Fibroblast of lung (primary cell): ENCODE results near the gene ZNF282. TPM values are rescaled to one million over a fixed set of nuclear protein-coding genes. Genes with fewer than 3 reads are reported as not detected.

Experiments used
- DNase-seq, 2 donors: peaks; one replicate each; pipeline versions ENCODE4 v3.0.0 to v3.0.0-alpha.2; 2010; ENCODE audit warnings: low read depth in 2 of 2
- H2AFZ ChIP-seq: 2 replicates; pipeline ENCODE4 v1.5.1; 2012; ENCODE audit warnings: low read length, control low read depth, inconsistent platforms
- H3K27ac ChIP-seq: 2 replicates; pipeline ENCODE4 v1.5.1; 2011; ENCODE audit warnings: low read length, control low read depth; ENCODE audit not compliant: insufficient read depth
- H3K27me3 ChIP-seq: 2 replicates; pipeline ENCODE4 v1.5.1; 2011; ENCODE audit warnings: mild to moderate bottlenecking, low read length; ENCODE audit not compliant: control insufficient read depth, insufficient read depth
- H3K36me3 ChIP-seq: 2 replicates; pipeline ENCODE4 v1.5.1; 2011; ENCODE audit warnings: low read length; ENCODE audit not compliant: control insufficient read depth, insufficient read depth
- H3K4me1 ChIP-seq: 2 replicates; pipeline ENCODE4 v1.5.1; 2011; ENCODE audit warnings: low read length; ENCODE audit not compliant: control insufficient read depth, insufficient read depth; ENCODE audit errors: extremely low read depth
- H3K4me2 ChIP-seq: 2 replicates; pipeline ENCODE4 v1.5.1; 2011; ENCODE audit warnings: low read length, control low read depth; ENCODE audit not compliant: insufficient read depth; ENCODE audit errors: extremely low read depth
- H3K4me3 ChIP-seq, 4 experiments: fragments of 200-600 bp in 1 of 4; sonication (generic) in 1 of 4; replicated peaks in 1 of 4; 2 replicates each; pipeline ENCODE4 v1.5.1; 2011 to 2016; ENCODE audit warnings: low read length in 4 of 4, low read depth in 3 of 4, mild to moderate bottlenecking in 3 of 4, control low read depth in 2 of 4, inconsistent platforms in 1 of 4, mixed read lengths in 1 of 4; ENCODE audit not compliant: insufficient read depth in 1 of 4; ENCODE audit errors: control extremely low read depth in 1 of 4
- H3K79me2 ChIP-seq: 2 replicates; pipeline ENCODE4 v1.5.1; 2012; ENCODE audit warnings: mild to moderate bottlenecking, low read length, inconsistent platforms; ENCODE audit not compliant: control insufficient read depth, insufficient read depth
- H3K9ac ChIP-seq: 2 replicates; pipeline ENCODE4 v1.5.1; 2011; ENCODE audit warnings: mild to moderate bottlenecking, low read length, control low read depth; ENCODE audit not compliant: insufficient read depth
- H3K9me3 ChIP-seq: 2 replicates; pipeline ENCODE4 v1.5.1; 2012; ENCODE audit warnings: low read depth, low read length; ENCODE audit not compliant: control insufficient read depth, insufficient read depth
- H4K20me1 ChIP-seq: 2 replicates; pipeline ENCODE4 v1.5.1; 2011; ENCODE audit warnings: low read length; ENCODE audit not compliant: control insufficient read depth, insufficient read depth; ENCODE audit errors: extremely low read depth
- EZH2 ChIP-seq: IDR thresholded peaks from 2 replicates; pipeline ENCODE4 v1.5.1; 2012; ENCODE audit warnings: low read length, control low read depth, mild to moderate bottlenecking; ENCODE audit errors: missing control alignments
- polyA plus RNA-seq, 2 donors: library from polyadenylated mRNA; depleted of rRNA in 1 of 2; stranded (reverse) in 1 of 2; unstranded in 1 of 2; fragments of >200 nt; gene quantifications; 2 replicates each; pipeline ENCODE4 v1.2.1, GENCODE V29; 2011 to 2012; ENCODE audit warnings: missing spikeins in 1 of 2
- total RNA-seq: library from RNA; depleted of rRNA; stranded (reverse); fragments of >200 nt; gene quantifications from 2 replicates; pipeline ENCODE4 v1.2.1, GENCODE V29; 2014
- TF ChIP-seq, protein P1 (sequence below), 2 donors: IDR thresholded peaks in 1 of 2; conservative IDR thresholded peaks in 1 of 2; 1 replicate in 1 of 2; 2 replicates in 1 of 2; pipeline ENCODE4 v1.5.1; 2011 to 2012; ENCODE audit warnings: low read length in 2 of 2, control low read depth in 1 of 2, inconsistent platforms in 1 of 2, low read depth in 1 of 2, mild to moderate bottlenecking in 1 of 2

Gene ZNF282
- total and polyA plus RNA-seq, 2 donors (not counting 1 experiment from before 2014, with no cell fraction given) = 6.8 to 23.1 TPM

- Histone ChIP-seq H3K36me3 (peaks cover 3% of the 10 kb centered on the region), H3K4me3 (no peak overlapping the region), H3K27me3 (no peaks in the 10 kb centered on the region), H3K79me2 (no peaks in the 10 kb centered on the region), H3K9me3 (no peaks in the 10 kb centered on the region), H3K27ac (no peak overlapping the region), H3K4me2 (no peak overlapping the region), H2AFZ (no peak overlapping the region), H4K20me1 (no peaks in the 10 kb centered on the region), H3K4me1 (no peaks in the 10 kb centered on the region), H3K9ac (no peak overlapping the region)
- TF ChIP-seq EZH2 = no peak
- TF ChIP-seq, protein P1, sequence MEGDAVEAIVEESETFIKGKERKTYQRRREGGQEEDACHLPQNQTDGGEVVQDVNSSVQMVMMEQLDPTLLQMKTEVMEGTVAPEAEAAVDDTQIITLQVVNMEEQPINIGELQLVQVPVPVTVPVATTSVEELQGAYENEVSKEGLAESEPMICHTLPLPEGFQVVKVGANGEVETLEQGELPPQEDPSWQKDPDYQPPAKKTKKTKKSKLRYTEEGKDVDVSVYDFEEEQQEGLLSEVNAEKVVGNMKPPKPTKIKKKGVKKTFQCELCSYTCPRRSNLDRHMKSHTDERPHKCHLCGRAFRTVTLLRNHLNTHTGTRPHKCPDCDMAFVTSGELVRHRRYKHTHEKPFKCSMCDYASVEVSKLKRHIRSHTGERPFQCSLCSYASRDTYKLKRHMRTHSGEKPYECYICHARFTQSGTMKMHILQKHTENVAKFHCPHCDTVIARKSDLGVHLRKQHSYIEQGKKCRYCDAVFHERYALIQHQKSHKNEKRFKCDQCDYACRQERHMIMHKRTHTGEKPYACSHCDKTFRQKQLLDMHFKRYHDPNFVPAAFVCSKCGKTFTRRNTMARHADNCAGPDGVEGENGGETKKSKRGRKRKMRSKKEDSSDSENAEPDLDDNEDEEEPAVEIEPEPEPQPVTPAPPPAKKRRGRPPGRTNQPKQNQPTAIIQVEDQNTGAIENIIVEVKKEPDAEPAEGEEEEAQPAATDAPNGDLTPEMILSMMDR (conservative IDR thresholded peaks at IDR 0.05 in 1 of 2, IDR thresholded peaks at IDR 0.05 in 1 of 2; ENCODE audit: low read depth in 1 of 2, low read length in 2 of 2) = no peak
- DNase-seq = no peak
These were observed 22.8 kb upstream of the ZNF282 start for GRCh38 chr7:149172534-149172920.

- Histone ChIP-seq H3K36me3 (peaks cover 12% of the 10 kb centered on the region), H3K27ac (no peak overlapping the region), H4K20me1 (no peaks in the 10 kb centered on the region)
These were observed 20.2 kb upstream of the ZNF282 start for GRCh38 chr7:149175150-149175549.

DNA sequence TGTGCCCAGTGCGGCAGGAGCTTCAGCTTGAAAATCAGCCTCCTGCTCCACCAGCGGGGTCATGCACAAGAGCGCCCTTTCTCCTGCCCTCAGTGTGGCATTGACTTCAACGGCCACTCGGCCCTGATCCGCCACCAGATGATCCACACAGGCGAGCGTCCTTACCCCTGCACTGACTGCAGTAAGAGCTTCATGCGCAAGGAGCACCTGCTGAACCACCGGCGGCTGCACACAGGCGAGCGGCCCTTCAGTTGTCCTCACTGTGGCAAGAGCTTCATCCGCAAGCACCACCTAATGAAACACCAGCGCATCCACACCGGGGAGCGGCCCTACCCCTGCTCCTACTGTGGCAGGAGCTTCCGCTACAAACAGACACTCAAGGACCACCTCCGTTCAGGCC is 16.1 kb upstream of the ZNF282 start:
- no peaks in the 10 kb centered on the region for H3K4me1 ChIP-seq
- no peak overlapping the region for H3K4me2 ChIP-seq
- no peak overlapping the region for H3K4me3 ChIP-seq
- no peak overlapping the region for H3K9ac ChIP-seq
- H2AFZ ChIP-seq = no peak overlapping the region
- no peaks in the 10 kb centered on the region for H3K27me3 ChIP-seq
- H3K79me2 ChIP-seq = no peaks in the 10 kb centered on the region
- TF ChIP-seq EZH2 = no peak
- TF ChIP-seq, protein P1 (conservative IDR thresholded peaks at IDR 0.05 in 1 of 2, IDR thresholded peaks at IDR 0.05 in 1 of 2; ENCODE audit: low read depth in 1 of 2, low read length in 2 of 2) = no peak
- H3K36me3 ChIP-seq = peaks cover 15% of the 10 kb centered on the region
- no peaks in the 10 kb centered on the region for H3K9me3 ChIP-seq
- no peak for DNase-seq
- no peaks in the 10 kb centered on the region for H4K20me1 ChIP-seq
- H3K27ac ChIP-seq = no peak overlapping the region

More at GRCh38 chr7:149175150-149175549, 20.2 kb upstream of the ZNF282 start:
- no peak overlapping the region for H3K4me3 ChIP-seq
- TF ChIP-seq, protein P1 (conservative IDR thresholded peaks at IDR 0.05 in 1 of 2, IDR thresholded peaks at IDR 0.05 in 1 of 2; ENCODE audit: low read depth in 1 of 2, low read length in 2 of 2) = no peak
- TF ChIP-seq EZH2 = no peak
- no peak overlapping the region for H2AFZ ChIP-seq
- no peak for DNase-seq
- H3K9ac ChIP-seq = no peak overlapping the region
- H3K4me1 ChIP-seq = no peaks in the 10 kb centered on the region
- no peaks in the 10 kb centered on the region for H3K79me2 ChIP-seq
- H3K9me3 ChIP-seq = no peaks in the 10 kb centered on the region
- H3K4me2 ChIP-seq = no peak overlapping the region
- no peaks in the 10 kb centered on the region for H3K27me3 ChIP-seq
